SK-N-SH treated with all-trans-retinoic acid at 6 μM for 48 hours (cell line): Measurements from ENCODE around the gene GPR183.

ENCODE experiments used
- ATAC-seq: fragments of 200-7000 bp; cut with Tn5 transposase; 3 replicates; pipeline ENCODE4 v1.9.1; 2020; ENCODE audit warnings: mild to moderate bottlenecking, moderate library complexity
- ARNTL ChIP-seq: fragments of 450-650 bp; formaldehyde crosslinking; IDR thresholded peaks from 2 replicates; pipeline ENCODE4 v1.5.0; 2020; ENCODE audit warnings: low read depth, mild to moderate bottlenecking, moderate library complexity, borderline replicate concordance
- BACH2 ChIP-seq: fragments of 250-450 bp; sonication (Bioruptor Pico); IDR thresholded peaks from 2 replicates; pipeline ENCODE4 v1.9.0; 2021; ENCODE audit warnings: mild to moderate bottlenecking, borderline replicate concordance
- CREB5 ChIP-seq: fragments of 250-450 bp; sonication (Bioruptor Pico); IDR thresholded peaks from 2 replicates; pipeline ENCODE4 v1.5.1; 2020; ENCODE audit warnings: low read depth, mild to moderate bottlenecking, moderate library complexity
- CSDC2 ChIP-seq: fragments of 250-450 bp; sonication (Bioruptor Pico); IDR thresholded peaks from 2 replicates; pipeline ENCODE4 v1.5.0; 2020; ENCODE audit warnings: mild to moderate bottlenecking, moderate library complexity
- CSRNP3 ChIP-seq: fragments of 250-450 bp; sonication (Bioruptor Pico); IDR thresholded peaks from 2 replicates; pipeline ENCODE4 v1.5.1; 2021; ENCODE audit warnings: mild to moderate bottlenecking, moderate library complexity
- GLIS3 ChIP-seq: fragments of 250-450 bp; sonication (Bioruptor Pico); IDR thresholded peaks from 2 replicates; pipeline ENCODE4 v1.5.0; 2020; ENCODE audit warnings: mild to moderate bottlenecking, moderate library complexity
- ISL1 ChIP-seq: fragments of 250-450 bp; sonication (Bioruptor Pico); IDR thresholded peaks from 2 replicates; pipeline ENCODE4 v2.1.2; 2022; ENCODE audit warnings: mild to moderate bottlenecking, moderate library complexity
- OSR1 ChIP-seq: fragments of 250-450 bp; sonication (Bioruptor Pico); IDR thresholded peaks from 2 replicates; pipeline ENCODE4 v1.8.0; 2022; ENCODE audit warnings: moderate library complexity, mild to moderate bottlenecking, inconsistent platforms
- PATZ1 ChIP-seq: fragments of 250-450 bp; sonication (Bioruptor Pico); IDR thresholded peaks from 2 replicates; pipeline ENCODE4 v1.8.0; 2020; ENCODE audit warnings: mild to moderate bottlenecking, moderate library complexity, borderline replicate concordance
- POU6F1 ChIP-seq: fragments of 250-450 bp; sonication (Bioruptor Pico); IDR thresholded peaks from 2 replicates; pipeline ENCODE4 v1.8.0; 2021; ENCODE audit warnings: low read depth, mild to moderate bottlenecking, moderate library complexity, borderline replicate concordance
- PPARA ChIP-seq: fragments of 250-450 bp; sonication (Bioruptor Pico); IDR thresholded peaks from 2 replicates; pipeline ENCODE4 v1.5.0; 2020; ENCODE audit warnings: mild to moderate bottlenecking, borderline replicate concordance
- SNAI2 ChIP-seq: fragments of 250-450 bp; sonication (Bioruptor Pico); IDR thresholded peaks from 2 replicates; pipeline ENCODE4 v1.5.0; 2020; ENCODE audit warnings: mild to moderate bottlenecking, moderate library complexity
- TCF4 ChIP-seq: fragments of 250-450 bp; sonication (Bioruptor Pico); IDR thresholded peaks from 2 replicates; pipeline ENCODE4 v1.8.0; 2021; ENCODE audit warnings: mild to moderate bottlenecking, moderate library complexity, borderline replicate concordance
- TSHZ2 ChIP-seq: fragments of 250-450 bp; sonication (Bioruptor Pico); IDR thresholded peaks from 2 replicates; pipeline ENCODE4 v1.5.0; 2020; ENCODE audit warnings: mild to moderate bottlenecking, moderate library complexity
- ZC3H10 ChIP-seq: fragments of 250-450 bp; sonication (Bioruptor Pico); IDR thresholded peaks from 2 replicates; pipeline ENCODE4 v1.5.1; 2021; ENCODE audit warnings: mild to moderate bottlenecking, moderate library complexity
- ZFP3 ChIP-seq: fragments of 250-450 bp; sonication (Bioruptor Pico); IDR thresholded peaks from 2 replicates; pipeline ENCODE4 v1.5.0; 2020; ENCODE audit warnings: mild to moderate bottlenecking, moderate library complexity
- ZFP30 ChIP-seq: fragments of 450-650 bp; formaldehyde crosslinking; IDR thresholded peaks from 2 replicates; pipeline ENCODE4 v1.5.0; 2022; ENCODE audit warnings: mild to moderate bottlenecking, moderate library complexity
- ZNF565 ChIP-seq: fragments of 450-650 bp; formaldehyde crosslinking; conservative IDR thresholded peaks from 2 replicates; pipeline ENCODE4 v1.5.0; 2020; ENCODE audit warnings: low read depth, mild to moderate bottlenecking, moderate library complexity
- ZNF70 ChIP-seq: fragments of 450-650 bp; formaldehyde crosslinking; IDR thresholded peaks from 2 replicates; pipeline ENCODE4 v1.5.0; 2020; ENCODE audit warnings: mild to moderate bottlenecking, moderate library complexity
- ZNF8 ChIP-seq: fragments of 450-650 bp; formaldehyde crosslinking; IDR thresholded peaks from 2 replicates; pipeline ENCODE4 v1.5.0; 2020; ENCODE audit warnings: mild to moderate bottlenecking, moderate library complexity

Gene GPR183

GRCh38 chr13:99257291-99257690, 49.9 kb downstream of the GPR183 start:
- TF ChIP-seq ZNF8 (CRISPR knock-in tag) = no peak
- TF ChIP-seq CSDC2 (CRISPR knock-in tag) = no peak
- no peak for TF ChIP-seq TSHZ2
- TF ChIP-seq PPARA (CRISPR knock-in tag) = no peak
- TF ChIP-seq, all 23 proteins: peak for 0
- no peak for ATAC-seq

- no peak for ATAC-seq
- TF ChIP-seq ZNF565 (CRISPR knock-in tag) (no peak), CREB5 (CRISPR knock-in tag) (no peak), ISL1 (CRISPR knock-in tag) (no peak), ZC3H10 (CRISPR knock-in tag) (no peak), TSHZ2 (no peak), ZFP30 (no peak), TCF4 (CRISPR knock-in tag) (no peak), SNAI2 (CRISPR knock-in tag) (no peak), PPARA (CRISPR knock-in tag) (no peak), OSR1 (no peak), ZNF8 (CRISPR knock-in tag) (no peak), CSDC2 (CRISPR knock-in tag) (no peak)
Measured at GRCh38 chr13:99256709-99257108, 50.5 kb downstream of the GPR183 start.

GRCh38 chr13:99256283-99256682, 50.9 kb downstream of the GPR183 start:
- ATAC-seq = no peak
- TF ChIP-seq GLIS3 (CRISPR knock-in tag) (no peak), ISL1 (CRISPR knock-in tag) (no peak), ZNF565 (CRISPR knock-in tag) (no peak), CSRNP3 (CRISPR knock-in tag) (no peak), ZNF70 (CRISPR knock-in tag) (no peak), TSHZ2 (no peak), PATZ1 (CRISPR knock-in tag) (no peak), TCF4 (CRISPR knock-in tag) (no peak), ZNF8 (CRISPR knock-in tag) (no peak), ZFP30 (no peak), POU6F1 (CRISPR knock-in tag) (no peak), PPARA (CRISPR knock-in tag) (no peak), CREB5 (CRISPR knock-in tag) (no peak), OSR1 (no peak), ARNTL (CRISPR knock-in tag) (no peak), ZFP3 (CRISPR knock-in tag) (no peak), BACH2 (no peak)
